Liver (tissue), 2 donors: ENCODE results near the gene FSCN2.

Source experiments
- REST ChIP-seq: IDR thresholded peaks from 2 replicates; pipeline ENCODE4 v1.6.1; 2016; ENCODE audit warnings: antibody characterized with exemption, mild to moderate bottlenecking
- YY1 ChIP-seq: IDR thresholded peaks from 2 replicates; pipeline ENCODE4 v1.6.1; 2016; ENCODE audit warnings: antibody characterized with exemption, mild to moderate bottlenecking
- TF ChIP-seq, protein P1 (sequence below): fragments of 150-350 bp; IDR thresholded peaks from 2 replicates; pipeline ENCODE4 v1.5.1; 2017; ENCODE audit warnings: improper control_type of control experiment, low read depth, low read length; ENCODE audit not compliant: missing input control
- donor health status: healthy.

DNA sequence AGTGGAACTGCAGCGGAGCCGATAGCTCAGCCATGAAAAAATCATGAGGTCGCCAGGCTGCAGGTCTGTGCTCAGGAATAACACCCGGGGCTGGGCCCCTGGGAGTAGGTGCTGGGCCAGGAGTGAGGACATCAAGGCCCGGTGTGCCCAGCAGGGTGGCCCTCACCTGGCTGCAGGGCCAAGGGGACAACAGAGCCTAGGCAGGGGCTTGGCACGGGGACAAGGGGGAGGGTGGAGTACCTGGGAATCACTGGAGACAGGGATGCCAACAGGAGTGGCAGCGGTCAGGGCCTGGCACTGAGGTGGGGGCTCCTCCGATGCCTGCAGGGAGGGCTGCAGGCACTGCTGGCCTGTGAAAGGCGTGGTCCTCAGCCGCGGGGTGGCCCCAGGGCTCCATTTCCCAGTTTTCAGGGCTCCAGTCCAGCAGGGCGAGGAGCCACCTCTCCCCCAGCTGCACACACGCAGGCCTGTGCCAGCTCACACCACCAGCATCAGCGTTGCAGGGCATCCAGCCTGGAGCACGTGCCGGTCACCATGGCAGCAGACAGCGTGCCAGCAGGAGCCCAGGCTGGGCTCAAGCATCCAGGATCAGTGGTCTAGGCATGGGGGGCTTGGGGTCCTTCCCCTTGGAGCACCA, 4.7 kb upstream of the FSCN2 start:
- TF ChIP-seq, protein P1, sequence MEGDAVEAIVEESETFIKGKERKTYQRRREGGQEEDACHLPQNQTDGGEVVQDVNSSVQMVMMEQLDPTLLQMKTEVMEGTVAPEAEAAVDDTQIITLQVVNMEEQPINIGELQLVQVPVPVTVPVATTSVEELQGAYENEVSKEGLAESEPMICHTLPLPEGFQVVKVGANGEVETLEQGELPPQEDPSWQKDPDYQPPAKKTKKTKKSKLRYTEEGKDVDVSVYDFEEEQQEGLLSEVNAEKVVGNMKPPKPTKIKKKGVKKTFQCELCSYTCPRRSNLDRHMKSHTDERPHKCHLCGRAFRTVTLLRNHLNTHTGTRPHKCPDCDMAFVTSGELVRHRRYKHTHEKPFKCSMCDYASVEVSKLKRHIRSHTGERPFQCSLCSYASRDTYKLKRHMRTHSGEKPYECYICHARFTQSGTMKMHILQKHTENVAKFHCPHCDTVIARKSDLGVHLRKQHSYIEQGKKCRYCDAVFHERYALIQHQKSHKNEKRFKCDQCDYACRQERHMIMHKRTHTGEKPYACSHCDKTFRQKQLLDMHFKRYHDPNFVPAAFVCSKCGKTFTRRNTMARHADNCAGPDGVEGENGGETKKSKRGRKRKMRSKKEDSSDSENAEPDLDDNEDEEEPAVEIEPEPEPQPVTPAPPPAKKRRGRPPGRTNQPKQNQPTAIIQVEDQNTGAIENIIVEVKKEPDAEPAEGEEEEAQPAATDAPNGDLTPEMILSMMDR = no peak
- TF ChIP-seq YY1 (no peak), REST (no peak)
